ENCODE data around the gene UNKL.

The UNKL gene

GRCh38 chr16:1326946-1327618 is 87.4 kb downstream of the UNKL start:
- H2AFZ ChIP-seq (ENCODE audit: insufficient read depth, low read length, poor library complexity), result no peak overlapping the region
- no peak overlapping the region for H3K4ac ChIP-seq (ENCODE audit: low read depth, low read length)
- H3K9me3 ChIP-seq (ENCODE audit: insufficient read depth, low read depth, low read length), result peaks cover 4% of the 10 kb centered on the region
- H3K4me1 ChIP-seq (ENCODE audit: control insufficient read depth in 1 of 2, insufficient read depth in 2 of 2, low read length in 2 of 2), result peaks cover 10 to 11% of the 10 kb centered on the region in 2 experiments
- H2BK120ac ChIP-seq (ENCODE audit: insufficient read depth, low read length, poor library complexity), result no peak overlapping the region
- H2BK5ac ChIP-seq (ENCODE audit: low read depth, low read length, poor library complexity), result no peak overlapping the region
- H3K79me2 ChIP-seq (ENCODE audit: control insufficient read depth, insufficient read depth, low read length, poor library complexity), result no peaks in the 10 kb centered on the region
- no CpG with 5 or more reads among the region's 17 CpGs for WGBS (ENCODE audit: extremely low coverage, insufficient coverage, insufficient read length)
- no peak overlapping the region for H3K9ac ChIP-seq (ENCODE audit: low read length)
- H2BK12ac ChIP-seq (ENCODE audit: low read length), result no peak overlapping the region
- H4K91ac ChIP-seq (ENCODE audit: low read depth, low read length), result no peak overlapping the region
- H3K79me1 ChIP-seq (ENCODE audit: low read length), result peaks cover 5% of the 10 kb centered on the region
- peaks cover 31% of the 10 kb centered on the region in 2 experiments for H3K36me3 ChIP-seq (ENCODE audit: control insufficient read depth in 1 of 2, insufficient read depth in 2 of 2, low read length in 2 of 2)
- no peak overlapping the region for H3K27ac ChIP-seq (ENCODE audit: low read depth, low read length)
- no peaks in the 10 kb centered on the region for H3K27me3 ChIP-seq (ENCODE audit: insufficient read depth, low read length)
- H3K4me3 ChIP-seq (ENCODE audit: low read depth, low read length), result no peak overlapping the region
- H4K12ac ChIP-seq (ENCODE audit: low read depth, low read length), result no peak overlapping the region
- DNase-seq, result no peak
- no peak overlapping the region for H4K8ac ChIP-seq (ENCODE audit: low read depth, low read length)
- H2AK5ac ChIP-seq (ENCODE audit: low read length), result no peak overlapping the region
- no peak overlapping the region for H3K4me2 ChIP-seq (ENCODE audit: low read length)
- no peak overlapping the region for H3K23ac ChIP-seq (ENCODE audit: low read length)
- H3K14ac ChIP-seq (ENCODE audit: low read length), result no peak overlapping the region
- H3K18ac ChIP-seq (ENCODE audit: low read length), result no peak overlapping the region

GRCh38 chr16:1326391-1326790 is 88.1 kb downstream of the UNKL start:
- H3K23ac ChIP-seq (ENCODE audit: low read length), result no peak overlapping the region
- H2BK5ac ChIP-seq (ENCODE audit: low read depth, low read length, poor library complexity), result no peak overlapping the region
- H4K91ac ChIP-seq (ENCODE audit: low read depth, low read length), result no peak overlapping the region
- H3K27ac ChIP-seq (ENCODE audit: low read depth, low read length), result no peak overlapping the region
- H3K4me3 ChIP-seq (ENCODE audit: low read depth, low read length), result no peak overlapping the region
- H3K9me3 ChIP-seq (ENCODE audit: insufficient read depth, low read depth, low read length), result peaks cover 4% of the 10 kb centered on the region
- H2BK12ac ChIP-seq (ENCODE audit: low read length), result no peak overlapping the region
- H2AK5ac ChIP-seq (ENCODE audit: low read length), result no peak overlapping the region
- no peaks in the 10 kb centered on the region for H3K79me2 ChIP-seq (ENCODE audit: control insufficient read depth, insufficient read depth, low read length, poor library complexity)
- peaks cover 2% of the 10 kb centered on the region for H3K79me1 ChIP-seq (ENCODE audit: low read length)
- H3K36me3 ChIP-seq (ENCODE audit: control insufficient read depth in 1 of 2, insufficient read depth in 2 of 2, low read length in 2 of 2), result peaks cover 37% of the 10 kb centered on the region in 2 experiments
- no peak overlapping the region for H3K14ac ChIP-seq (ENCODE audit: low read length)
- H3K4me2 ChIP-seq (ENCODE audit: low read length), result no peak overlapping the region
- no peak overlapping the region for H3K4ac ChIP-seq (ENCODE audit: low read depth, low read length)
- no peak overlapping the region for H3K18ac ChIP-seq (ENCODE audit: low read length)
- H4K8ac ChIP-seq (ENCODE audit: low read depth, low read length), result no peak overlapping the region
- no peak for DNase-seq
- peaks cover 3 to 4% of the 10 kb centered on the region in 2 experiments for H3K4me1 ChIP-seq (ENCODE audit: control insufficient read depth in 1 of 2, insufficient read depth in 2 of 2, low read length in 2 of 2)
- no peak overlapping the region for H2BK120ac ChIP-seq (ENCODE audit: insufficient read depth, low read length, poor library complexity)
- H3K27me3 ChIP-seq (ENCODE audit: insufficient read depth, low read length), result no peaks in the 10 kb centered on the region
- WGBS (ENCODE audit: extremely low coverage, insufficient coverage, insufficient read length), result no CpG with 5 or more reads among the region's 17 CpGs
- H2AFZ ChIP-seq (ENCODE audit: insufficient read depth, low read length, poor library complexity), result no peak overlapping the region
- no peak overlapping the region for H3K9ac ChIP-seq (ENCODE audit: low read length)
- no peak overlapping the region for H4K12ac ChIP-seq (ENCODE audit: low read depth, low read length)

- no peak overlapping the region for H2BK5ac ChIP-seq (ENCODE audit: low read depth, low read length, poor library complexity)
- no peak overlapping the region for H3K9ac ChIP-seq (ENCODE audit: low read length)
- DNase-seq, result no peak
- no CpG with 5 or more reads among the region's 20 CpGs for WGBS (ENCODE audit: extremely low coverage, insufficient coverage, insufficient read length)
- no peaks in the 10 kb centered on the region for H3K4me1 ChIP-seq (ENCODE audit: control insufficient read depth in 1 of 2, insufficient read depth in 2 of 2, low read length in 2 of 2)
- H3K14ac ChIP-seq (ENCODE audit: low read length), result no peak overlapping the region
- H3K9me3 ChIP-seq (ENCODE audit: insufficient read depth, low read depth, low read length), result peaks cover 4% of the 10 kb centered on the region
- H4K8ac ChIP-seq (ENCODE audit: low read depth, low read length), result no peak overlapping the region
- no peak overlapping the region for H2BK12ac ChIP-seq (ENCODE audit: low read length)
- no peak overlapping the region for H3K23ac ChIP-seq (ENCODE audit: low read length)
- no peak overlapping the region for H3K18ac ChIP-seq (ENCODE audit: low read length)
- no peak overlapping the region for H2AK5ac ChIP-seq (ENCODE audit: low read length)
- H3K79me1 ChIP-seq (ENCODE audit: low read length), result no peaks in the 10 kb centered on the region
- no peak overlapping the region for H4K91ac ChIP-seq (ENCODE audit: low read depth, low read length)
- no peak overlapping the region for H2AFZ ChIP-seq (ENCODE audit: insufficient read depth, low read length, poor library complexity)
- H3K4me2 ChIP-seq (ENCODE audit: low read length), result no peak overlapping the region
- H2BK120ac ChIP-seq (ENCODE audit: insufficient read depth, low read length, poor library complexity), result no peak overlapping the region
- no peak overlapping the region for H3K27ac ChIP-seq (ENCODE audit: low read depth, low read length)
- H4K12ac ChIP-seq (ENCODE audit: low read depth, low read length), result no peak overlapping the region
- H3K36me3 ChIP-seq (ENCODE audit: control insufficient read depth in 1 of 2, insufficient read depth in 2 of 2, low read length in 2 of 2), result peaks cover 43% of the 10 kb centered on the region in 2 experiments
- H3K4me3 ChIP-seq (ENCODE audit: low read depth, low read length), result no peak overlapping the region
- H3K27me3 ChIP-seq (ENCODE audit: insufficient read depth, low read length), result no peaks in the 10 kb centered on the region
- no peaks in the 10 kb centered on the region for H3K79me2 ChIP-seq (ENCODE audit: control insufficient read depth, insufficient read depth, low read length, poor library complexity)
- no peak overlapping the region for H3K4ac ChIP-seq (ENCODE audit: low read depth, low read length)
Measured at GRCh38 chr16:1325673-1326371, 88.7 kb downstream of the UNKL start.

GRCh38 chr16:1325261-1325660 is 89.2 kb downstream of the UNKL start:
- Histone ChIP-seq H3K4me1 (ENCODE audit: control insufficient read depth in 1 of 2, insufficient read depth in 2 of 2, low read length in 2 of 2) (no peaks in the 10 kb centered on the region), H3K4ac (ENCODE audit: low read depth, low read length) (no peak overlapping the region), H2BK12ac (ENCODE audit: low read length) (no peak overlapping the region), H3K9ac (ENCODE audit: low read length) (no peak overlapping the region), H3K23ac (ENCODE audit: low read length) (no peak overlapping the region), H4K12ac (ENCODE audit: low read depth, low read length) (no peak overlapping the region), H3K36me3 (ENCODE audit: control insufficient read depth in 1 of 2, insufficient read depth in 2 of 2, low read length in 2 of 2) (peaks cover 49% of the 10 kb centered on the region in 2 experiments), H3K4me3 (ENCODE audit: low read depth, low read length) (no peak overlapping the region), H3K79me1 (ENCODE audit: low read length) (no peaks in the 10 kb centered on the region), H2BK120ac (ENCODE audit: insufficient read depth, low read length, poor library complexity) (no peak overlapping the region), H3K18ac (ENCODE audit: low read length) (no peak overlapping the region), H2BK5ac (ENCODE audit: low read depth, low read length, poor library complexity) (no peak overlapping the region), H3K14ac (ENCODE audit: low read length) (no peak overlapping the region), H3K79me2 (ENCODE audit: control insufficient read depth, insufficient read depth, low read length, poor library complexity) (no peaks in the 10 kb centered on the region), H3K4me2 (ENCODE audit: low read length) (no peak overlapping the region), H3K27me3 (ENCODE audit: insufficient read depth, low read length) (no peaks in the 10 kb centered on the region), H2AK5ac (ENCODE audit: low read length) (no peak overlapping the region), H3K27ac (ENCODE audit: low read depth, low read length) (no peak overlapping the region), H4K91ac (ENCODE audit: low read depth, low read length) (no peak overlapping the region), H4K8ac (ENCODE audit: low read depth, low read length) (no peak overlapping the region), H2AFZ (ENCODE audit: insufficient read depth, low read length, poor library complexity) (no peak overlapping the region), H3K9me3 (ENCODE audit: insufficient read depth, low read depth, low read length) (peaks cover under 1% of the 10 kb centered on the region)
- no peak for DNase-seq
- no CpG with 5 or more reads among the region's 15 CpGs for WGBS (ENCODE audit: extremely low coverage, insufficient coverage, insufficient read length)
